Epithelial cell of esophagus (primary cell): ENCODE measurements around the gene GNAO1.

ENCODE experiments used
- DNase-seq: peaks from one replicate; pipeline ENCODE4 v3.0.0; 2010; ENCODE audit warnings: low read depth
- H3K4me3 ChIP-seq: 2 replicates; pipeline ENCODE4 v1.5.1; 2011; ENCODE audit warnings: mild to moderate bottlenecking, low read length, control low read depth
- TF ChIP-seq, protein P1 (sequence below): IDR thresholded peaks from 2 replicates; pipeline ENCODE4 v1.5.1; 2011; ENCODE audit warnings: low read depth, mild to moderate bottlenecking, low read length, control low read depth, inconsistent platforms; ENCODE audit not compliant: insufficient read depth; ENCODE audit errors: missing control alignments

The GNAO1 gene

DNA sequence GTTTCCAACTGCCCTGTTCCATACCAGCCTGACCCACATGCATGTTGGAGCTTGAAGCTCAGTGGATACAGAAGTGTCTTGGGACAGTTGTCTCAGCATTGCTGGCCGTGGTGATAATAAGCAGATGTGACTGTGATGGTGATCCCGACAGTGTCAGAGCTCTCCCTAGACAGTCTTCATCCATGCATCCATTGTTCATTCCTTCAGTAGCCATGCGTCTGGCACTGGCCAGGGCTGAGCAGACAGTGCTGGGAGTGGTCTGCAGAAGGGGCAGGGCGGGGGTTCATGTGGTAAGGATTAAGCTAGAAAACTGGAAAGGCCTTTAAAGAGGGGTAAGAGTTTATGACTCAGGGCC, 68.1 kb downstream of the GNAO1 start:
- TF ChIP-seq, protein P1, sequence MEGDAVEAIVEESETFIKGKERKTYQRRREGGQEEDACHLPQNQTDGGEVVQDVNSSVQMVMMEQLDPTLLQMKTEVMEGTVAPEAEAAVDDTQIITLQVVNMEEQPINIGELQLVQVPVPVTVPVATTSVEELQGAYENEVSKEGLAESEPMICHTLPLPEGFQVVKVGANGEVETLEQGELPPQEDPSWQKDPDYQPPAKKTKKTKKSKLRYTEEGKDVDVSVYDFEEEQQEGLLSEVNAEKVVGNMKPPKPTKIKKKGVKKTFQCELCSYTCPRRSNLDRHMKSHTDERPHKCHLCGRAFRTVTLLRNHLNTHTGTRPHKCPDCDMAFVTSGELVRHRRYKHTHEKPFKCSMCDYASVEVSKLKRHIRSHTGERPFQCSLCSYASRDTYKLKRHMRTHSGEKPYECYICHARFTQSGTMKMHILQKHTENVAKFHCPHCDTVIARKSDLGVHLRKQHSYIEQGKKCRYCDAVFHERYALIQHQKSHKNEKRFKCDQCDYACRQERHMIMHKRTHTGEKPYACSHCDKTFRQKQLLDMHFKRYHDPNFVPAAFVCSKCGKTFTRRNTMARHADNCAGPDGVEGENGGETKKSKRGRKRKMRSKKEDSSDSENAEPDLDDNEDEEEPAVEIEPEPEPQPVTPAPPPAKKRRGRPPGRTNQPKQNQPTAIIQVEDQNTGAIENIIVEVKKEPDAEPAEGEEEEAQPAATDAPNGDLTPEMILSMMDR = no peak
- DNase-seq = no peak
- H3K4me3 ChIP-seq = no peak overlapping the region

GRCh38 chr16:56260378-56261160, 69.3 kb downstream of the GNAO1 start:
- H3K4me3 ChIP-seq = no peak overlapping the region
- TF ChIP-seq, protein P1 = no peak
- DNase-seq = no peak

DNA sequence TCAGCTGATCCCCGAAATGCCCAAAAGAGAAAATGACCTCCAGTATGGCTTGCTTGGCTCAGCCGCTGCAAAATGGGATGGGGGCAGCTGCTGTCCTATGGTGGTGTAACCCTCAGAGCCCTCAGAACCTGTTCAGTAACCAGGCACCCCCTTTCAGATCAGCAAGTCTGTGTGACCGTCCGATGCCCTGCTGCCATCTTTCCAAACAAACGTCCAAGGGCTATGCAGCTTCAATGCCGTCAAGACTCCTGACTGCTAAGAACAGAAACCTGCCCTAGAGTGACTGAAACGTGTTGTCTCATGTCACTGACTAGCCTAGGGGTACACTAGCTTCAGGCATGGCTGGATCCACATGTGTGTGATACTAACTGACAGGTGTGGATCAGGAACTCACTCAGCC, 70.4 kb downstream of the GNAO1 start:
- H3K4me3 ChIP-seq = no peak overlapping the region
- TF ChIP-seq, protein P1 = no peak
- DNase-seq = no peak

- TF ChIP-seq, protein P1 = no peak
- H3K4me3 ChIP-seq = no peak overlapping the region
- peak; percentile 51 for DNase-seq
Measured at GRCh38 chr16:56262148-56262547, 70.9 kb downstream of the GNAO1 start.

DNA sequence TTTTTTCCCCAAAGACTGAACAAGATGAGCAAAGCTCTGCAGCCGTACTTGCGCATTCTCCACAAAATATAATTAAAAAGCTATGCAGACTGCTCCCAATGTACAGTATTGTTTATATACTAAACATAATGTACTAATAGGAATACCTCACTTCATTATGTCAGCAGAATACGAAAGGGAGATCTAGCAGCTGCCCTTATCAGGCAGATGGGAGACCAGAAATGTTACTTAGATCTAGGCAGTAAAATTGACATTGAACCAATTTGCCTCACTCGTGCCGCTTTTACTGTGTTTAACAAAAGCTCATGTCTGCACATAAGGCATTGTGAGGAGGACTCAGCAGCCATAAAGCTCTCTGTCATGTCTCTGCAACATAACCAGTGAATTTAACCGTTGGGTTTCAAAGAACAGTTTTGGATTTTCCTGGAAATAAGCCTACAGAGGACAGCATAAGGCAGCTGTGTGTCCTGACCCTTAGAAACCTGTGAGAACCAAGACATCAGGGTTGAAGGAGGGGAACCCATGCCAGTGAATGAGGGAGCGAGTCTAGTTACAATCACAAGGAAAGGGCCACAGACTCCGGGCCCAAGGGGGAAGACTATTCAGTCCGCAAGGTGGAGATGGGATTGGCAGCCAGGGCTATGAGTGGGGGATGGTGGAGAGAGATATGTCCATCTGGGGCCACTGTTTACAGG, 71.4 kb downstream of the GNAO1 start:
- no peak overlapping the region for H3K4me3 ChIP-seq
- DNase-seq = no peak

GRCh38 chr16:56263711-56264608, 72.7 kb downstream of the GNAO1 start:
- TF ChIP-seq, protein P1 = no peak
- DNase-seq = no peak
- H3K4me3 ChIP-seq = no peak overlapping the region

More for the DNA sequence above, 71.4 kb downstream of the GNAO1 start:
- TF ChIP-seq, protein P1 = no peak
